T-helper 2 cell treated with Interferon-gamma antibody and Interleukin-4, amounts not matched to agents 100 ng/mL and 5 ng/mL, for 36 hours (primary cell): Measurements from ENCODE around the gene STARD8. TPM values are rescaled to one million over a fixed set of nuclear protein-coding genes. Genes with fewer than 3 reads are reported as not detected.
"Not testable (repeated sequence)": the region's sequence is repeated elsewhere in the genome, so short reads cannot be mapped to it uniquely, and the experiment has no call there.

ENCODE experiments used
- intact Hi-C: fragments of 100-400 bp; cut with micrococcal nuclease; formaldehyde crosslinking; loops from one replicate; pipeline ENCODE4 v1.15.1; 2023
- total RNA-seq: library from RNA; stranded (reverse); gene quantifications from 2 replicates; pipeline ENCODE4 v1.2.3, GENCODE V29; 2022

The STARD8 gene
- total RNA-seq, 1 donor from 2014 or later: 2.3 TPM

GRCh38 chrX:68659385-68659784, 11.9 kb downstream of the STARD8 start:
- intact Hi-C loops: no loop called here

DNA sequence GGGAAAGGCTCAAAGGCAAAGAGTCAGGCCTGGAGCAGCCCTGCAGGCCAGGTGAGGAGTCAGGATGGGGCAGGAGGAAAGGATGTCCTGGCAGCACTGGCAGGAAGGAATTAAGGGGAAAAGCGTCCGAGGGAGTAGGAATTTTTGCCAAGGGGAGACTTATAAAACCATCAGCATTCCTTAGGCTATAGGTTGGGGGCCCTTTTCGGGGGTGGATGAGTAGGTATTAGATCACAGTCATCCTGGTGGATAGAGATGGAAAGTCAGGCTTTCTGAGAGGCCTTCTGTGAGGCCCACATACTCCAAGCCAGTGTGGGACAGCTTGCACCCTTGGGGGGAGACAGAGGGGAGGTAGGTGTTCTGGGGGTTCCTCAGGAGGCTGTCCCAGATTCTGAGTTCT, 12.3 kb downstream of the STARD8 start:
- intact Hi-C loops: no loop called here

DNA sequence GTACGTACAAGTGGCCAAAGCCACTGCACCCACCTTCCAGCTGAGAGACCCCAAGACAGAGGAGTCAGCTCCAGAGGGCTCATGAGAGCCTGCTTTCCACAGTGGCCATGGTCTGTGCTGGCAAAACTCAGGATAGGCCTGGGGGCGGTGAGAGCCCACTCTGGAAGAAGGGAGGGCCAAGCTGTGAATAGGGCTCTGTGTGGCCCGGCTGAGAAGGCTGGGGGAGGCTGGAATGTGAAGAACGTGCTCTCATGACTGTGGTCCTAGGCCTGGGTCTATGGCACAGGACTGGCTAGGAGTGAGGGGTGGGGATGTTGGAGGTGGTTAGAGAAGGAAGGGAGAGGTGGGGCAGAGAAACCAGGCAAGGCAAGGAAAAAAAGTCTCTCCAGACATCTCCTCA, 13.3 kb downstream of the STARD8 start:
- intact Hi-C loops: no loop called here

GRCh38 chrX:68665502-68665901, 18.0 kb downstream of the STARD8 start:
- intact Hi-C loops: no loop called here

GRCh38 chrX:68666580-68666979, 19.1 kb downstream of the STARD8 start:
- intact Hi-C loops: no loop called here

- intact Hi-C loops: no loop called here
Measured at GRCh38 chrX:68669094-68669860, 21.8 kb downstream of the STARD8 start.

DNA sequence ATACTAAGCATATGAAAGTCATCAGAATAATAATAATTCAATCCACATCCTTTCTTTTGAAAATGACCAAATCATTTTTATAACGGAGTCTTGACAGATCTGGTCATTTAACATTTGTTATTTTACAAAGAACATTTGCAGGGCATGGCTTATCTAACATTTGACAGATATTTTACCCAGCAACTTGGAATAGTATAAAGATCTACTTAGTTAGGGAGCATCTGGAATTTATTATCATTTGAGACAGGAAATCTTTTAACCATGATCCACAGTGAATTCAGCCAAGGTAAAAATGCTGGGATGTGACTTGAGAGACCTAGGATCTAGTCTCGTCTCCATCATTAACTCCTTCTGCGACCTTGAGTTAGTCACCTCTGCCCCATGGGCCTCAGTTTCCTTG, 22.4 kb downstream of the STARD8 start:
- intact Hi-C loops: no loop called here

GRCh38 chrX:68671221-68671620, 23.8 kb downstream of the STARD8 start:
- intact Hi-C loops: no loop called here

- intact Hi-C loops: no loop called here
Measured at GRCh38 chrX:68672581-68673318, 25.3 kb downstream of the STARD8 start.

GRCh38 chrX:68675571-68675970, 28.1 kb downstream of the STARD8 start:
- intact Hi-C loops: no loop called here

DNA sequence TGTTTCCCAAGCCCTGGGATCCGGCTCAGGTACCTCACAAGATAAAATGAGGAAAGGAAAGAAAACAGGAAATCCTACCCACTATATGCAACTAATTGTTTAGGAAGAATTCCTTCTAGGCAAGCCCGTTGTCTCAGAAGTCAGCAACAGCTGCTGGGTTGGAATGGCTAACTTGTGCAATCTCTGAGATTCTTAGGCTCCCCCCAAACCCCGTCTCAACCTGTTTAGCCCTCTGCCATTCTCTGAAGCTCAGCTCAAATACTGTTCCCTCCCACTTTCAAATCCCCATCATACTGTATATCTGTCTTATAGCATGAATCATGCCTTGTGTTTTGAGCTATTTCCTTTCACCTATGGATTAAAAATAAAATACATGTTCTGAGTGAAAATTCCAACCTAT, 28.9 kb downstream of the STARD8 start:
- intact Hi-C loops: no loop called here

- intact Hi-C loops: no loop called here
Measured at GRCh38 chrX:68677998-68678397, 30.5 kb downstream of the STARD8 start.

GRCh38 chrX:68681443-68681941, 34.0 kb downstream of the STARD8 start:
- intact Hi-C loops: no loop called here

GRCh38 chrX:68682790-68683189, 35.3 kb downstream of the STARD8 start:
- intact Hi-C loops: no loop called here

DNA sequence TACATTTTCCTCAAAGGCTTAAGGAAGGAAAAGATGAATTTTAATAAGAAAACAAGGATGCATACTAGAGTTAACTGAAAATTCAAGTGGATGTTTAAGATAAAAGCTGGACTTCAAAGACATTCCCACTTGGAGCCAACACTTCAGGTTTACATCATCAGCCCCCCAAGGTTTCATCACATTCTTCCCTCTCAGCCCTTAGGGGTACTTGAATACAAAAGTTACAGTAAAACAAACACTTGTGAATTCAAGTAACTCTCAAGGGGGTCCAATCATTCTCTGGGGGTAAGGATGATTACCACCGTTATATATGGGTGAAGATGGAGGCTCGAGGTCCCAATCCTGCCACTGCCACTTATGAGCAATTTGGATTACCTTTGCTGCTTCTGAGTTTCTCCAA, 36.1 kb downstream of the STARD8 start:
- intact Hi-C loops: no loop called here

DNA sequence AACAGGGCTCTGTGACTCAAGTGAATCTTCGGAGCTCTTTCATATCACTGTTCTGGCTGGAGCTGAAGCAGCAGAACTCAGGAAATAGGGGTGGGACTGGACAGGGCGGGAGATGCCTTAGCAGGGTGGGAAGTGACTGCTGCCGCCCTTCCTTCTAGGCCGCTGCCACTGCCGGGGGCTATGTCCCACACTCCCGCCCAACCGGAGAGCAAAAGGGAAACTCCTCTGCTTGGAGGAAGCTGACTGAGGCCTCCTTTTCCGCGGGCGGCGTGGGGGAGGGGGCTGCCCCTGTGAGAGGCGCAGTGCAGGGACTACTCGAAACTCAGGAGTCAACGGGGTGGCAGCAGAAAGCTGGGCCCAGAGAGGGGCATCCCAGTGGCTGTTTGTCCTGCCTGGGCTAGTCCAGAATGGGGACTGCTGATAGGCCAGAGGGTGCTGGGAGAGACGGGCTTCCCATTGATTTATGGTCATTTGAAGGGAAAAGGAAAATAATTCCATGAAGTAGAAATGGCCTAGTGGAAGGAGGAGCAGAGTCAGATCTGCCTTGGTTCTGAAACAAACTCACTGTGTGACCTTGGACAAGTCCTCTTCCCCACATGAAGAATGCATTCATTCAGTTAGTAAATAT, 36.9 kb downstream of the STARD8 start:
- intact Hi-C loops: no loop called here

DNA sequence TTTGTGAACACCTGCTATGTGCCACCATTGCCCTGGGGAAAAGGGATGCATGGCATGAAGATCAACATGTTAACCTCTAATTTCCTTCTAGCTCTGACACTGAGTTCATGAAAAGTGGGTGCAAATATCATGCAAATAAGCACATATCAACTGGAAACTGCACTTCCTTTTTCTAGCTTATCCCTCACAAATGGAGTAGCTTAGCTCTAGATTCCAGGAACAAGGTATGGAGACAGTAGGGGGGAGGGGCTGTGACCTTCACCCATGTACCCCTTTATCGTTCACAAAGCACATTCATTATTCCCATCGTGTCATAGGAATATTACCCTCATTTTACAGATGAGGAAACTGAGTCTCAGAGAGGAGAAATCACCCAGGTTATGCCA, 37.4 kb downstream of the STARD8 start:
- intact Hi-C loops: no loop called here

DNA sequence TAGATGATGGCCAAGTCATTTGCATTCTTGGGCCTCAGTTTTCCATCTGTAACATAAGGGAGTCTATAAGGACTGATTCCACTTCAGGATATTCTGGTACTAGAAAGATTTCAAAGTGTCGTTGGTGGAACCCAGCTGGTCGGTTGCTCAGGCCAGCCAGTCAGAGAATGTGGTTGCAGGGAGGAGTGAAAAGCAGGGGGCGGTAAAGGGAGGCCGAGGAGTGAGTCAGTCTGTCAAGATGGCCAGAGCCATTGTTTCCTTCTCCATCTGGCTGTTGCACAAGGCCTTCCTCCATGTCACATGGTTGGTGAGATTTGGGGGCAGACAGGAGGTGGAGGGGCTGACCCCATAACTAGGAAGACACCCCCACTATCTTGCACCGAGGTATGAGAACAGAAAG, 38.2 kb downstream of the STARD8 start:
- intact Hi-C loops: no loop called here

DNA sequence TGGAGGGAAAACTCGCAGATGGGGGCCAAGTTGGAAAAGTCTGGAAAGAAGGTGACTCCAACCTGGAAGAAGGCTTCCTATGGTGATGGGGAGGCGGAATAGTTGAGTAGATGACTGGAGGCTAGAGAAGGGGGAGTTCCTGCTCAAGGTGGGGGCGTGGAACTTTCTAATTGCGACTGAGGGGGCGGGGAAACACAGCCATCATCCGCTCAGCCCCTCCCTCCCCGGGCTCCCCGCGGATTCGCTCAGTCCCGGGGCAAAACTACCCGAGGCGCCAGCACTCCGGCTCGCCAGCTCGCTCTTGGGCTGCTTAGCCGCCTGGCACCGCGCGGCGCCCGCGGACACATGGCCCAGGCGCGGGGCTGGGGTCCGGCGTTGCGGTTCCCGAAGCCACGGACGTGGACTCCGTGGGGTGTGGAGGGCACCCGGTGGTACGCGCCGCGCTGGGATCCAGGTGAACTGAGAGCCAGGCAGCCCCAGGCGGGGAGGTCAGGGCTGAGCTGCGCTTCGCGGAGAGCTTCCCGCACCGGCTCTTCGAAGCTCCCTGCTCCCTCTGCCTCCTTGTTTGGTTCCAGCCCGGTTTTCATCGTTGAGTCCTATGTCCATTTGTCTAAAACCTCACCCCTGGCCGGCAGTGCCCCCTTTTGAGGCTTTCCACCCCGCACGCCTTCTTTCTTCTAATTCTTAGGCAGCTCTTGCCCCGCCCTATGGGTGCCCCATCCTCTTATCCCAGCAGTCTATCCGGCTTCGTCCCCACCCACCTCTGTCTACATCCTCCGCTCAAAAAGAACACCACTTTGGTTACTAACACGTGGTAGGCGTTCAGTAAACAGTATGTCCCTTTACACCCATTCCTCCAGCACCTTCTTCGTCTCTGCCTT, 38.9 kb downstream of the STARD8 start:
- intact Hi-C loops: no loop called here

GRCh38 chrX:68688931-68689330, 41.5 kb downstream of the STARD8 start:
- intact Hi-C loops: not testable (repeated sequence)

- intact Hi-C loops: loop anchor here (5.0 kb wide), 1 partner anchor 194 kb away; the partner anchor contains the start of gene YIPF6
Measured at GRCh38 chrX:68690936-68691501, 43.6 kb downstream of the STARD8 start.
